ENCODE data around the gene MAP3K3. TPM values are rescaled to one million over a fixed set of nuclear protein-coding genes. Genes with fewer than 3 reads are reported as not detected.

Gene MAP3K3
- total RNA-seq, 1 donor from 2014 or later, result 26.2 TPM

GRCh38 chr17:63652106-63652505, 29.9 kb downstream of the MAP3K3 start:
- no peak for DNase-seq (ENCODE audit: extremely low spot score, unreplicated experiment)
- Mint-ChIP-seq H3K27ac (no peak overlapping the region), H3K36me3 (peaks cover 11% of the 10 kb centered on the region), H3K27me3 (no peaks in the 10 kb centered on the region), H3K4me1 (ENCODE audit: unreplicated experiment) (no peaks in the 10 kb centered on the region), H3K4me3 (no peak overlapping the region), H3K9me3 (no peaks in the 10 kb centered on the region)
- TF ChIP-seq CTCF (conservative IDR thresholded peaks at IDR 0.05), result no peak

- Mint-ChIP-seq H3K4me1 (ENCODE audit: unreplicated experiment) (no peaks in the 10 kb centered on the region), H3K9me3 (no peaks in the 10 kb centered on the region), H3K27ac (no peak overlapping the region), H3K27me3 (no peaks in the 10 kb centered on the region), H3K4me3 (no peak overlapping the region), H3K36me3 (peaks cover 14% of the 10 kb centered on the region)
- no peak for TF ChIP-seq CTCF (conservative IDR thresholded peaks at IDR 0.05)
- no peak for DNase-seq (ENCODE audit: extremely low spot score, unreplicated experiment)
Observed at GRCh38 chr17:63653050-63653449, 30.8 kb downstream of the MAP3K3 start.

GRCh38 chr17:63657786-63658185, 35.6 kb downstream of the MAP3K3 start:
- Mint-ChIP-seq H3K27ac (no peak overlapping the region), H3K4me3 (no peak overlapping the region), H3K36me3 (peaks cover 16% of the 10 kb centered on the region), H3K27me3 (no peaks in the 10 kb centered on the region), H3K4me1 (ENCODE audit: unreplicated experiment) (no peaks in the 10 kb centered on the region), H3K9me3 (no peaks in the 10 kb centered on the region)
- DNase-seq (ENCODE audit: extremely low spot score, unreplicated experiment), result no peak
- no peak for TF ChIP-seq CTCF (conservative IDR thresholded peaks at IDR 0.05)

GRCh38 chr17:63658366-63658765, 36.1 kb downstream of the MAP3K3 start:
- Mint-ChIP-seq H3K4me1 (ENCODE audit: unreplicated experiment) (no peaks in the 10 kb centered on the region), H3K9me3 (no peaks in the 10 kb centered on the region), H3K27me3 (no peaks in the 10 kb centered on the region), H3K36me3 (peaks cover 13% of the 10 kb centered on the region), H3K27ac (no peak overlapping the region), H3K4me3 (no peak overlapping the region)
- TF ChIP-seq CTCF (conservative IDR thresholded peaks at IDR 0.05), result no peak
- DNase-seq (ENCODE audit: extremely low spot score, unreplicated experiment), result no peak

- no peak for TF ChIP-seq CTCF (conservative IDR thresholded peaks at IDR 0.05)
- H3K27me3 Mint-ChIP-seq, result no peaks in the 10 kb centered on the region
- H3K36me3 Mint-ChIP-seq, result peaks cover 13% of the 10 kb centered on the region
- no peak overlapping the region for H3K4me3 Mint-ChIP-seq
- DNase-seq (ENCODE audit: extremely low spot score, unreplicated experiment), result no peak
- no peak overlapping the region for H3K27ac Mint-ChIP-seq
- H3K4me1 Mint-ChIP-seq (ENCODE audit: unreplicated experiment), result no peaks in the 10 kb centered on the region
- no peaks in the 10 kb centered on the region for H3K9me3 Mint-ChIP-seq
Observed at GRCh38 chr17:63659850-63660249, 37.6 kb downstream of the MAP3K3 start.

All from type B pancreatic cell (in vitro differentiated cells).